LNCAP (cell line): ENCODE results near the gene FLOT1.

Source experiments
- TF ChIP-seq, protein P1 (sequence below): fragments of 450-650 bp; IDR thresholded peaks from 2 replicates; pipeline ENCODE4 v1.5.1; 2017; ENCODE audit warnings: mild to moderate bottlenecking

Gene FLOT1, protein sequence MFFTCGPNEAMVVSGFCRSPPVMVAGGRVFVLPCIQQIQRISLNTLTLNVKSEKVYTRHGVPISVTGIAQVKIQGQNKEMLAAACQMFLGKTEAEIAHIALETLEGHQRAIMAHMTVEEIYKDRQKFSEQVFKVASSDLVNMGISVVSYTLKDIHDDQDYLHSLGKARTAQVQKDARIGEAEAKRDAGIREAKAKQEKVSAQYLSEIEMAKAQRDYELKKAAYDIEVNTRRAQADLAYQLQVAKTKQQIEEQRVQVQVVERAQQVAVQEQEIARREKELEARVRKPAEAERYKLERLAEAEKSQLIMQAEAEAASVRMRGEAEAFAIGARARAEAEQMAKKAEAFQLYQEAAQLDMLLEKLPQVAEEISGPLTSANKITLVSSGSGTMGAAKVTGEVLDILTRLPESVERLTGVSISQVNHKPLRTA

GRCh38 chr6:30742316-30743098 is at the start of gene FLOT1:
TSS of gene FLOT1 (minus strand) at chr6:30742687. CDS start at chr6:30742189, 498 bp downstream.
- TF ChIP-seq, protein P1, sequence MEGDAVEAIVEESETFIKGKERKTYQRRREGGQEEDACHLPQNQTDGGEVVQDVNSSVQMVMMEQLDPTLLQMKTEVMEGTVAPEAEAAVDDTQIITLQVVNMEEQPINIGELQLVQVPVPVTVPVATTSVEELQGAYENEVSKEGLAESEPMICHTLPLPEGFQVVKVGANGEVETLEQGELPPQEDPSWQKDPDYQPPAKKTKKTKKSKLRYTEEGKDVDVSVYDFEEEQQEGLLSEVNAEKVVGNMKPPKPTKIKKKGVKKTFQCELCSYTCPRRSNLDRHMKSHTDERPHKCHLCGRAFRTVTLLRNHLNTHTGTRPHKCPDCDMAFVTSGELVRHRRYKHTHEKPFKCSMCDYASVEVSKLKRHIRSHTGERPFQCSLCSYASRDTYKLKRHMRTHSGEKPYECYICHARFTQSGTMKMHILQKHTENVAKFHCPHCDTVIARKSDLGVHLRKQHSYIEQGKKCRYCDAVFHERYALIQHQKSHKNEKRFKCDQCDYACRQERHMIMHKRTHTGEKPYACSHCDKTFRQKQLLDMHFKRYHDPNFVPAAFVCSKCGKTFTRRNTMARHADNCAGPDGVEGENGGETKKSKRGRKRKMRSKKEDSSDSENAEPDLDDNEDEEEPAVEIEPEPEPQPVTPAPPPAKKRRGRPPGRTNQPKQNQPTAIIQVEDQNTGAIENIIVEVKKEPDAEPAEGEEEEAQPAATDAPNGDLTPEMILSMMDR: no peak

- TF ChIP-seq, protein P1: no peak
These were observed 48.4 kb upstream of the FLOT1 start for GRCh38 chr6:30790724-30791383.

DNA sequence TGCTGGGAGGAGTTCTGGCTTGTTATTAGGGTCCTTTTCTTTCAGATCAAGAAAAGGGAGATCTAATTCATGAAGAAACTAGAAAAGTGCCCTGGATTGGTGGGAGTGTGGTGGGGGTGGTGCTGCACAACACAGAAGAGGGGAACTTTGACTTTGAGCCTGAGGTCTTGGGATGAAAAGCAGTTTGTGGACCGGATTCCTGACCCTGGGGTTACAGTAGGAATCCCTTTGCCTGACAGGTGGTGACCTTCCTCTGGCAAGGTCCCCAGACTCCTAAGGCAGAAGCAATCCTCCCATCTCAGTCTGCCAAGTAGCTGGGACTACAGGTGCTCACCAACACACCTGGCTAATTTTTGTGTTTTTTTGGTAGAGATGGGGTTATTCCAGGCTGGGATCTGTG is 47.1 kb upstream of the FLOT1 start:
- TF ChIP-seq, protein P1: no peak

DNA sequence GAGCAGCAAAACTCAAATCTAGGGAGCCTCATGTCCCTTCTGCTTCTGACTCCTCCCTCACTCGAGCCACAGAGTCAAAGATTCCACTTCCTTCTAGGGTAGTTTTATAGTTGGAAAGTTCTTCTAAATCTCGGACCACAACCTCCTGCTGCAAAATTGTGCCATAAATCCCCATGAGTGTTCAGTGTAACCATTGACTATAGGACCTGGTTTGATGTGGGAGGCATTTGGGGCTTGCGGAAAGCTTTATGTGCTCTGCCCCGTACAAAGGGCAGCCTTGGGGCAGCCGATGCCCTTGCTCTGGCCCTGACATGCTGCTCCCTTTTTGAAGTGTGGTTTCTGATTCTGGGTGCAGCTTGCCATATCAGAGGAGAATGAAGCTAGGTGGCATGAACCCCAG is 45.5 kb upstream of the FLOT1 start:
- TF ChIP-seq, protein P1: no peak

DNA sequence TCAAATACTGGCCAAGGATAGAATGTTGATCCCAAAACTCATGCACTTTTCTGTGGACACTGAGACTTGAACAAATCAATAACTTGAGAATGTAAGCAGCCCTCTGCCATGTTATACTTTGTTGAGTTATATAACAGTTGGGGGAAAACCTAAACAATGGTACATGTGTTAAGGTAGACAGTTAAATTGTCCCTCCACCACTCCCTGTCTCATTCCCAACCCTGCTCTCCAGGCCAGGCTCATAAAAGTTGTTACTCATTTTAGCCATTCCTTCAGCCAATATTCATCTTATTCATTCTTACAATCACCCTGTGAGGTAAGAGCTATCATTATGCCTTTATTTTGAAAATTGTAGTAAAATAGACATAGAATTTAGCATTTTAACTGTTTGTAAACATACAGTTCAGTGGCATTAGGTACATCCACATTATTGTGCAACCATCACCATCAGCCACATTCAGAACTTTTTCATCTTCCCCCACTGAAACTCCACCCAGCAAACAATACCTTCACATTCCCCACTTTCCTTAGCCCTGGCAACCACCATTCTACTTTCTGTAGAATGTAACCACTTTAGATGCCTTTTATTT is 40.0 kb upstream of the FLOT1 start:
- TF ChIP-seq, protein P1: no peak

DNA sequence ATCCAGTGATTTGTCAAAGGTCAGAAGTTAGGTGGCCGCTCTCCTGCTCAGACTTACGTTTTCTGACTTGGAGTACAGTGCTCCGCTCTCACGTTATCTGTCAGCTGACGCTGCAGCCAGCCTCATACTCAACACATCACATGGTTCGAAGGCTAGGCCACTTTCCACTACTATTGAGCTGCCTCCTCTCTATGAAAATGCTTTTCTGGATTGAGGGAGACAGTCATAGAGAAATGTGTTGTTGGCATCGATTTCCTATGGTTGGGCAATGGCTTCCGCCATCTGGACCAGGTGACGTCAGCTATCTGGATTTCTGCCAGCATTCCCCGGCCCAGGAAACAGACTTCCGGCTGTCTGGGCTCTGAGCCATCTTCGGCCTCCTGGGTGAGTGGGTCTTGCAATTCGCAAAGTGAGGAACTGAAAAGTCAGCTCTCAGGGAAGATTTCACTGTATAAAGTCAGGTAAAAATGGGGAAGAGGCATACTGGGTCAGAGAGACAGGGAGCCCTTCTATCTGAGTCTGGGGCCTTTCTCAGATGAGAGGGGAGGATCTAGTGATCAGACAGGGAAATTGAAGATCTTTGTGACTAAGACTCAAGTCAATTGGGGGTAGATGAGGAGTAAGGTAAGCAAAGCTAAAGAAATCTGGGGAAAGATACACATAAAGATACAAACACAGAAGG is 39.4 kb upstream of the FLOT1 start:
- TF ChIP-seq, protein P1: no peak

DNA sequence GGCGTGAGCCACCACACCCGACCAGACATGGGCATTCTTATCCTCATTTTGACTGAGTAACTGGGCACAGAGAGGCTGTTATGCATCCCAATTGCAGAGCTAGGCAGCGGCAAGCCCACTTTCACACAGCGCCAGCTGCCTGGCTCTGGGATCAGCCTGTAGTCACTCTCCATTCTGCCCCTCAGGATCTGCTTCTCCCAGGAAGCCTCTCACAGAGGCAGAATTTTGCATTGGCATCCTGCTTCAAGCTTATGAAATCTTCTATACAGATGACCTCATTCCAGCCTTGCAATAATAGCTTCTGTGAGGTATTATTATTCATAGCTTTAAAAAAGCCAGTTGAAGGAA is 38.9 kb upstream of the FLOT1 start:
- TF ChIP-seq, protein P1: no peak
